ENCODE results near the gene N4BP2L2.

Gene N4BP2L2

DNA sequence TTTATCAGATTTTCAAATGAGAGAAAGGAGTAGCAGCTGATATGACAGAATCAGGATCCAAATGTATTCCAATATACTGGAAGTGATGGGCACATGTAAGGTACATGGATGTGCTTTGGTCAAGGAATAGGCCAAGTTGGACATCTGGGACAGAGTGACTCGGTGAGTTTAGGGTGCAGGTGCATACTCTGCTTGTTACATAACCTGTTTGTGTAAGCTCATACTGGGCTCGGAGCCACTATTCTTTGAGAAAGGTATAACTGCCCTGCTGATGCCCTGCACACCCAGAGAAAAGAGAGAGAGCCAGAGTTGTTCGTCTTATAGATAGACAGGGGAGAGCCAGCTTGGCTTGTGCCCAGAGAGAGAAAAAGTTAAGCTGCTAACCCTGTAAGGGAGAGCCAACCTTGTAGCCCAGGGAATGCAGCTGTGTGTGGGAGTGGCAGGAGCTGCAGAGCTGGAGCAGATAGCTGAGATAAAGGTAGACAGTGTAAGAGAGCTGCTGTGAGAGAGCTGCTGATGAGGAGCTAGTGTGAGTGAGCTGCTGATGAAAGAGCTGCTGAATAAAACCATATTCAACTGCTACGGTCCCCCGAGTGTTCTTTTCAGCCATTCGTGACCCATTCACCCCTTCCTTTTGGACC, 70.0 kb downstream of the N4BP2L2 start:
- no peak for DNase-seq (ENCODE audit: low spot score)

DNA sequence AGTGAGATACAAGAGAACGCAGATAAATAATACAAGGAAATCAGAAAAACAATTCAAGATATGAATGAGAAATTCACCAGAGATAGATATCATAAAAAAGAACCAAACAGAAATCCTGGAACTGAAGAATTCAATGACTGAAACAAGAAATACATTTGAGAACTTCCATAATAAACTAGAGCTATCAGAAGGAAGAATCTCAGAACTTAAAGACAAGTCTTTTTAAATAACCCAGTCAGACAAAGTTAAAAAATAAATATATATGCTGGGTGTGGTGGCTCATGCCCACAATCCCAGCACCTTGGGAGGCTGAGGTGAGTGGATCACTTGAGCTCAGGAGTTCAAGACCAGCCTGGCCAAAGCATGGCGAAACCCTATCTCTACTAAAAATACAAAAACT, 82.0 kb downstream of the N4BP2L2 start:
- no peak for DNase-seq (ENCODE audit: low spot score)

GRCh38 chr13:32455594-32455903, 83.0 kb downstream of the N4BP2L2 start:
- no peak for DNase-seq (ENCODE audit: low spot score)

GRCh38 chr13:32454886-32455593, 83.6 kb downstream of the N4BP2L2 start:
- DNase-seq (ENCODE audit: low spot score), result no peak

- DNase-seq (ENCODE audit: low spot score), result no peak
Measured at GRCh38 chr13:32453981-32454380, 84.6 kb downstream of the N4BP2L2 start.

- no peak for DNase-seq (ENCODE audit: low spot score)
Measured at GRCh38 chr13:32448972-32449371, 89.6 kb downstream of the N4BP2L2 start.

DNA sequence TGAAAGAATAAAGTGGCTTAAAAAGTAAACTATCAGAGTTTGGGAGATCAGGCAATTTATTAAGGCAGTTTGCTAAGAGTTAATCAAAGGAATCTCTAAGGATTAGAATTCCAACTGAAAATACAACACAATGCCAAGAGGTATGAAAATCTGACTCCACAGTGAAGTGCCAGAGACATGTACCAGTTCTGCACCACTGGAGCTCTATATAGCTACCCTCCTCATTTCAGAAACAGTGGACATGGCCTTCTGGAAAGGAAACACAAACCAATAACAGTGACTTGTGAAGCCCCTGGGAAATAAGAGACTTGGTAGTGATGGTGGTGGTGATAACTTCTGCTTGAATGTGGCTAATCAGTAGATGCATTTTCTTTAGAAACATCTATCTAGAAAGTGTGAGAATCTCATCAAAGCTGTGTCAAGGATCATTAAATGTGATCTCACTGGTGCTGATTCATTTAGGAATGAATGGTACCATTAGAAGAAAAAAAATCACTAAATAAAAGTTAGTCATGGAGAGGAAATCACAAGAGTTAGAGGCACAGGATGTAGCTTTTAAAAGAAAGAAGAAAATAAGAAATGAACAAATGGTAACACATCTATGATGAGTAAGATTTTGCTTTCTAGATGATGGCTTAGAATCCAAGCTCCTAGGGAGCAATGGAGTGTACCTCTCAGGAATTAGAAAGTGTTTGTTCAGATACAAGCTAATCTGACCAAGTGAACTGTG, 90.5 kb downstream of the N4BP2L2 start:
- no peak for DNase-seq (ENCODE audit: low spot score)

DNA sequence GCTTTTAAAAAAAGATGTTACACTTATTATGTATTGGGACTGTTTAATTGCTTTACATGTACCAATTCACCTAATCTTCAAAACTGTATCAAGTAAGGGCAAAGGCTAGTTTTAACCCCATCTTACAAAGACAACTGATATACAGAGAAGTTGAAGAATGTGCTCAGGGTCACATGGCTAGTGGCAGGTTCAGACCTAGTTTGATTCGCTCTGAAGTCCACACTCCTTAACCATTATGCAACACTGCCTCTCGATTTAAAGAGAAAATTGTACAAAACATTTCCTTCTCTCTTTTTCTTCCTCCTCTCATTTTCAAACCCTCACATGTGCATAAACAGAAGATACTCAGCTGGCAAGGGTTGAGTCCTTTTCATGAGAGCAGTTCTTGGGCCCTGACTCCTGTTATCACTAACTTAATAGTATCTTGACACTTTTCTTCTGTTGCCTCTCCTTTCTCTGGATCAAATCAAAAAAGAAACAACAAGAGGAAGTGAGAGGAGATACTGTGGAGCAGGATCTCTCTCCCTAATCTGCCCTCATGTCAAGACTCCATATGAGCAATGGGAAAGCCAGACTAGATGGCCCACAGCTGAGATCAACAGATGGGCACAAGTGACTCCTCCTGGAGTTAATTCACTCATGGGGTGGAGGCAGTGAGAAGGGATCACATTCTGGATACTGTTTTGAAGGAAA, 91.7 kb downstream of the N4BP2L2 start:
- DNase-seq (ENCODE audit: low spot score), result no peak

DNA sequence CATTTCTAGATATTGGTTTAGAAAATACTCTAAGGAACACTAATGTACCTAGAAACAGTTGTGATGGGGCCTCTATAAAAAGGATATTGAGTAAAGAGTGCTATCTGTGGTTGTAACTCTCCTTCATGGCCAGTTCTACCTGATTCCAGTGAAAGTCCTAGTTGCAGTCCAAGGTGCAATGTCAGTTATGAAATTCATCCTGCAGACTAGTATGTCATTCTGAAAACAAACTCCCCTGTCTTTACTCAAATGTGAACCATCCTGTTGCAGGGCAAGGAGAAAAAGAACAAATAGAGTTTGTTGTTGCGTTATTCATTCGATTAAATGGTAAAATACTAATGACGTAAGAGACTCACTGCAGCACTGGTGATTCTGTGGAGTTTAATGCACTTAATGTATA, 92.4 kb downstream of the N4BP2L2 start:
- DNase-seq (ENCODE audit: low spot score), result no peak

- DNase-seq (ENCODE audit: low spot score), result no peak
Measured at GRCh38 chr13:32445461-32445860, 93.1 kb downstream of the N4BP2L2 start.

DNA sequence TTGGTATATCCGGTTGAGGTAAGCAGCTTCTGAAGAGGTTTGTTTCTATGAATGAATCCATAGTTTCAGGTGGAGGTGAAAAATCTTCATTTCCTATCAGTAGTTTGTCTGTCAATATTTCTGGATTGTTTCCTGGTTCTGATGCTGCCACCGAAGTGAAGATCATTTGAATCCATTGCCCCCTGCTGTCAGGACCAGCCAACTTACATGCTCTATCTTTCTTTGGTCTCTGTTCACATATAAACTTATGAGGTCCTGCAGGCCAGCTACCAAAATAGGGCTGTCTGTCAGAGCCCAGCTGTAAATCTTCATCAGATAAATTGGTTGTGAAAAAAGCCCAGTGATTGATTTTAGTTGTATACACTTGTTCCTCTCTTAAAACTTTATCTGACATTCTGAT, 95.5 kb downstream of the N4BP2L2 start:
- DNase-seq (ENCODE audit: low spot score), result peak; percentile 34

- no peak for DNase-seq (ENCODE audit: low spot score)
Measured at GRCh38 chr13:32438871-32439270, 99.7 kb downstream of the N4BP2L2 start.

DNA sequence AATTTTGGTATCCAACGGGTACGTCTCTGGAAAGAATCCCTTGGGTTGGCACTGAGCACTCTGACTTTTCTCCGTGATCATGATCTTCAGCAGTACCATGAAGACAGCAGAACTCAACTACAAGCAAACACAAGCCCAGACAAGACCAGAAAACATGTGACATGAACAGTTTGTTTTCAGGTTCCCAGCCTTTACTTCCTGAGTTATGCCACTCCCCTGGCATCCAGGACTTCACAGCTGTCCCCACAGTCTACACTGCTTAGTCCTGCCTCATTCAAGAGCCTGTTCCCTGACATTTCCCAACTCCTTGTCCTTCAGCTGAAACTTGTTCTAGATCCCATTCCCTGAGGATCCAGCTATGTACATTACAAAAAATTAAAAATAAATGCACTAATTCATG, 105.7 kb downstream of the N4BP2L2 start:
- DNase-seq (ENCODE audit: low spot score), result no peak

GRCh38 chr13:32431361-32431760, 107.2 kb downstream of the N4BP2L2 start:
- no peak for DNase-seq (ENCODE audit: low spot score)

DNA sequence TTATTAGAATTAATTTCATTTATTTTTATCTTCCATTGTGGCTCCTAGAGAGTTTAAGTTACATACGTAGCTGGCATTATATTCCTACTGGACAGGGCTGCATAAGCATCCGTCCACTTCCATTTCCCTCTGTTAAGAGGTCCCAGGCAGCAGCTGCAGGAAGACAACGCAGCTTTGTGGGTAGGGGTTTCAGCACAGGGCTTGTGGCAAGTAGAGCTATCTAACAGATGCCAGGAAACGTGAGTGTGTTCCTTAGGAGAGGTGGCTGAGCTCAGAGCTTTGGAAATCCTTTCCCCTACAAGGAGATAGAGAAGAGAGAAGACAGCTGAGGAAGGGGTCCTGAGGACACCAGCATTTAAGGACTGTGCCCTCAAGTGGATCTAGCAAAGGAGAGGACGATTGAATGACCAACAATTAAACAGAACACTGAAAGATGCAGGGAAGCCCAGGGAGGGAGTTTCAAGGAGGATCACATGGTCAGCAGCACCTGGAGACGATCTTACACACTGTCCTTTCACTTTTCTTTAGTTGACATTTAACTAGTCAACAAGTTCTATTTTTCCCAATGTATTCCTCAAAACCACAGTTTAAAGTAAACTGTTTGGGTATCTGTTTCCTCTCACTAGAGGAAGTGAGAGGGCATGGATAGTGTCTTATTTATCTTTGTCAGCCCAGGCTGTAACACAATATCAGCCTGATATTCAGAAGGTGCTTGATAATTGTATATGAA, 108.4 kb downstream of the N4BP2L2 start:
- DNase-seq (ENCODE audit: low spot score), result no peak

- no peak for DNase-seq (ENCODE audit: low spot score)
Measured at GRCh38 chr13:32429433-32429909, 109.1 kb downstream of the N4BP2L2 start.

DNA sequence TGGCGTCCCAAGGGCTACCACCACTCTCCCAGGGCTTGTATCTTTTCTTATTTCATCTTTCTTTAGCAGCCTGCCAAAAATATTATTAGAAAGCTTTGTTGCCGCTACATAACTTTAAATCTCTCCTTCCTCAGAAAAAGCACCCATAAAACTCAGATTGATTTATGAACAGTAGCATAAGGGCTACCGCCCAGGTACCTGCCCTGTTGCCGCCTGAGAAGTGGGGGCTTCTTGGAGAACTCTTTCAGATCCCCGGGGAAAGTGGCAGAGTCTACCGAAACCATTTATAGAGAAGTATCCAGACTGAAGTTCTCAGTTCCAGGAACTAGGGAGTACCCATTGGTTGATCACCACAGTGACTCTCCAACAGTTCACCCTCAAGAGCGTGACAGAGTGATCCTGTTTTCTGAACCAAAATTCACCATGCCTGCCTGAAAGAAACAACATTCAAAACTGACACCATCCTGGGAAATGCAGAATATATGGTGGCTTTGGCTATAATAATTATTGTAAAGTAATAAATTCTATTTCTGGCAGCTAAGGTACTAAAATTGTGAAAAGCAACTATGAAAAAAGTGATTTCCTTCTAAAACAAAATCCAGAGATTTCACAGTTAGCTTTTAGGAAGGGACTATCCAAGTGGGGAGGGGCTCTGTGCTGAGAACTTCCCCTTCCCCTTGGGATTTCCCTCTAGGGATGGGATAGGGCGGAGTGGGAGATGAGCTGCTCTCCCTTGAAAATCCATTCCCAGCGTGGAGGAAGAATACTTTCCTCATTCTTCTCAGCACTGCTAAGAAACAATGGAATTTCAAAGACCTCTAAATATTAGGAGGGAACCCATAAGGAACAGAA, 109.8 kb downstream of the N4BP2L2 start:
- peak; percentile 9 for DNase-seq (ENCODE audit: low spot score)

- peak; percentile 81 for DNase-seq (ENCODE audit: low spot score)
Measured at GRCh38 chr13:32427852-32428580, 110.6 kb downstream of the N4BP2L2 start, which contains the start of gene N4BP2L1. Gene N4BP2L1 (minus strand): TSS chr13:32428130. CDS start chr13:32428082, 48 bp downstream.

DNA sequence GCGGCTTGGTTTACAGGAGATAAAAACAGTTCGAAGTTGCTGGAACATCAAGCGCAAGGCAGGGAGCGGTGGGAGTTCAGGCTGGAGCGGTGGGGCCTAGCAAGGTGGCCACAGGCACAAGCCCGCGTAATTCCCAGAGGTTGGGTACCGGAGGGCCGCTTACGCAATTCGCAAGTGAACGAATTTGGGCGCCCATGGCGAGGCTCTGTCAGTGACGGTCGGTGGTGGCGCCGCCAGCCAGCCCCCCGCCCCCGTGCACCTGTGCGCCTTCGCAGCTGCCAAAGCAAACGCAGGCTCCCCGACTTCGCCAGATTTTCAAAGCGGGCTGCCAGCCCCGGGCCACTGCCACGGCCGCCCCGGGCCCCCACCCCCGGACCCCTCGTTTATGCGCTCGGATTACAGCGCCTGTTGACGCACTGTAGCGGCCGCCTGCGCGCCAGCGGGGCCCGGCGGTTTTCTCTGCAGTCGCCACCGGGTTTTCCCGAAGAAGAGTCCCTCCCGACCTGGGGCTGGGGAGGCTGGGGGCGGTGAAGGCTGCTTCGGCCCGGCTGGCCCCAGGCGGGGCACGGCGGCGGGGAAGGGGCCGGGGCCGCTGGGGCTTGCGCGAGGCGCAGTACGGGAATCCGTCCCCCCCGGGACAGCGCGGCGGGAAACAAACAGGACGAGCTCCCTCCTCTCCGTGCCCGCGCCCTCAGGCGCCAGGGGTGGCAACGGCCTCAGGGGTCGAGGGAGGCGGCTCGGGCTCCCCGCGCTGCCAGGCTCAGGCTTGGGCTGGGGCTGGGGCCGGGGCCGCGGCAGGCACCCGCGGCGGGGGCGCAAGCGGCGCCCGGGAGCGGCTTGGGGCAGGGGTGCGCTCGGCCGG, 111.4 kb downstream of the N4BP2L2 start:
- peak; percentile 34 for DNase-seq (ENCODE audit: low spot score)

Measured in putamen (tissue), 1 donor.